Gastrocnemius medialis (tissue), 4 donors: Measurements from ENCODE around the gene TWF2.

Experiments
- CTCF ChIP-seq, 5 experiments: fragments of 450-650 bp in 3 of 5; fragments of 200-600 bp in 2 of 5; sonication (generic) in 2 of 5; IDR thresholded peaks in 4 of 5; conservative IDR thresholded peaks in 1 of 5; 1 replicate in 4 of 5; 2 replicates in 1 of 5; pipeline ENCODE4 v1.5.1; 2016 to 2019; ENCODE audit warnings: antibody characterized with exemption in 5 of 5, mild to moderate bottlenecking in 3 of 5, moderate library complexity in 3 of 5
- POLR2A ChIP-seq, 2 donors: fragments of 450-650 bp; IDR thresholded peaks; one replicate each; pipeline ENCODE4 v1.6.1; 2017; ENCODE audit warnings: antibody characterized with exemption in 2 of 2, mild to moderate bottlenecking in 2 of 2, moderate library complexity in 2 of 2

- TF ChIP-seq CTCF (IDR thresholded peaks at IDR 0.05 in 4 of 5, conservative IDR thresholded peaks at IDR 0.05 in 1 of 5) (no peak), POLR2A (IDR thresholded peaks at IDR 0.05) (no peak)
These were observed 28.9 kb downstream of the TWF2 start for GRCh38 chr3:52210037-52210436.
